Stimulated activated CD4-positive, alpha-beta T cell treated with anti-CD3 and anti-CD28 coated beads, TNF-alpha, amount 100 ng/mL, for 48 hours (primary cell): ENCODE measurements around the gene PARD3B.

Experiments
- DNase-seq, 3 donors: peaks; one replicate each; pipeline ENCODE4 v3.0.0-alpha.2; 2020; ENCODE audit warnings: low read depth in 3 of 3

Gene PARD3B

DNA sequence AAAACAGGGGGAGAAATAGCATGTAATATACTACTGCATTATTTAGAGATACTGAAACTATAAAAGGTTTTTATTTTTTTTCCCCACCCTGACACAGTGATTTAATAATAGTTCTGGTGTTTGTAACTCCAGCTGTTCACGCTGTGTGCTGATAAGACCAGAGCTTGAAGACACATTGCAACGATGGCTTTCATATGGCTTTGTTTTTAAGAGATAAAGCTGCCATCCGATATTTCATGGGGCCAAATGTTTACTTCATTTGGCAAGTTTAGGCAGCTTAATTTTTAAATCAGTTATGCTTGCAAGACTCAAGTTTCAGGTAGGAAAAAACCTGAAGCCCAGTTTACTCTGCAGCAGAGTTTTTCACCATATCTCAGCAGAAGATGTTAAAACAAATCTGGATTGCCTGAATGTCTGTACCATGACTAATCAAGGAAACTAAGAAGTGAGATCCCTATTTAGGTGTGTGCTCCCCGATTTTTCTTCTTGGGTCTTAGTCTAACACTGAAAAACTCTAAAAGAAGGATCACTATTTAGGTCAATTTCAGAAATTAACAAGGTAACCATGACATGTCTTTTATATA, 508.6 kb downstream of the PARD3B start:
- DNase-seq: no peak

DNA sequence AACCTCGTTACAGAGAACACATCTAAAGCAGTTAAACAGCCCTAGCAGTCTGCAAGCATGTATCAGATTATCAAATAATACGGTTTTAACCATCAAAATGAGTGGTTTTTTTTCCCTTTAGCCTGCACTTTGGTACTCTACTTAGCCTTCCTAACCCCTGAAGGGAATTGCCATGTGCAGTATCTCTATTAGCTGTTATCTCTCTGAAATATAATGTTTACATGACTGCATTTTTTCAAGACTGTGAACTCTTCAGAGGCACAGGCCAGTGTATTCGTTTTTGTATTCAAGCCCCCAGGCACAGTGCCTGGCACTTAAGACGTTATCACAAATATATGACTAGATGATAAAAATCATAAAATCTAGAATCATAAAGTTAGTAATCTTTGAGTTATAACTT, 509.5 kb downstream of the PARD3B start:
- no peak for DNase-seq

DNA sequence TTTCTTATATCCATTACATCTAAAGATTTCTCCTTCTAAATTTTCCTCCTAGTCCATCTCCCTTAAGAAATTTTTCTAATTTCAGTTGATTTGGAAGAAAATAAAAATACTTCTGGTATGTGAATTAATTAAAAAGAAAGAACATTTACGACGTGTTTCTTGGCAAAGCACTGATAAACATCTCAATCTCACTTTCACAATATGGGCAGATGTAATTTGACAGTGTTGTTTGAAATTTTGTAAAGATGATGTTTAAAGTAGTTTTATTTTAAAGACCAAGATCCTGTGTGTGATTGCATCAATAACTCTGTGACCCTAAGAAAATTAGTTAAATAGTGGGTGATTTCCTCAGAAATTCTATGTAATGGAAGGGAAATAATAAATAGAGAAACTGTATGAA, 510.0 kb downstream of the PARD3B start:
- DNase-seq: no peak

DNA sequence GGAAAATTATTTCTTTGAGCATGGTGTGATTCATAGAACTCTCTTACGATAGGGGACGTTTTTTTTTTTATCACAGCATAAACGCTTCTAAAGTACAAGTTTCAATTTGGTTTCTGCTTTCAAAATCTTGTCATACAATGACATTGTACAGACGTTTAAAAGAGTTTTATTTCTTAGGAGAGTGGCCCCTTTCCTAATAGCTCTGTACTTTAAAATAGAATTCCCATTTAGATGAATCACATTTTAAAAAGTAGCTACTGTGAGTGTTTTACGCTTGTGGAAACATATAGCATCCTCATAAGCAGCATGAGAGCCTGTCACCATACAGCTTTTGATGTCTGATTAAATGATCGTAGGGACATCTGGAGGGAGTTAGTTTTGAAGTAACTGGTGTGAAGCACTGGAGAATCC, 510.9 kb downstream of the PARD3B start:
- no peak for DNase-seq

DNA sequence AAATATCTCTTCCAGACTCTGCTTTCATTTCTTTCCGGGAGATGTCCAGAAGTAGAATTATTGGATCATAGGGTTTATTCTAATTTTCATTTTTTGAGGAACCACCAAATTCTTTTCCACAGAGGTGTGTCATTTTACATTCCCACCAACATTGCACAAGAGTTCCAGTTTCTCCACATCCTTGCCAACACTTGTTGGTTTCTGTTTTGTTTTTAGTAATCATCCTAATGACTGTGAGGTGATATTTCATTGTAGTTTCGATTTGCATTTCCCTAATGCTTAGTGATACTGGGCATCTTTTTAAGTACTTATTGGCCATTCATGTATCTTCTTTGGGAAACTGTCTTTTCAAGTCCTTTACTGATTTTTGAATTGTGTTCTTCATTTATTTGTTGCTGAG, 513.1 kb downstream of the PARD3B start:
- no peak for DNase-seq

DNA sequence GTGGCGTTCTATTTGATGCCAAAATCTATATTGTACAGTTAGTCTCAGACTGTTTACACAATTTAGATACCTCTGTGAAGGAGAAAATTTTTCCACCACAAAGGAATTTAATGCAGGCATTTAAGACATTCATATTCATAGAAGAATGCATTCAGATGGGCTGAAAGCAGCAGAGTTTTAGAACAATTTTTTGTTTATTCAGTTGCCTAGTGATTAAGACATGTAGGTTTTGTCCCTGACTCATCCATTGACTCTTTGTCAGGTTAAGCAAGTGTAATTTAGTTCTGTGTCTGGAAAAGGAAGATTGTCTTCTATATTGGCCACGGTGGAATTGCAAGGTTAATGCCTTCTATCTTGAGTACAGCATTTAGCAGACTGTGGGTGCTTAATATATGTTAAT, 515.0 kb downstream of the PARD3B start:
- no peak for DNase-seq

DNA sequence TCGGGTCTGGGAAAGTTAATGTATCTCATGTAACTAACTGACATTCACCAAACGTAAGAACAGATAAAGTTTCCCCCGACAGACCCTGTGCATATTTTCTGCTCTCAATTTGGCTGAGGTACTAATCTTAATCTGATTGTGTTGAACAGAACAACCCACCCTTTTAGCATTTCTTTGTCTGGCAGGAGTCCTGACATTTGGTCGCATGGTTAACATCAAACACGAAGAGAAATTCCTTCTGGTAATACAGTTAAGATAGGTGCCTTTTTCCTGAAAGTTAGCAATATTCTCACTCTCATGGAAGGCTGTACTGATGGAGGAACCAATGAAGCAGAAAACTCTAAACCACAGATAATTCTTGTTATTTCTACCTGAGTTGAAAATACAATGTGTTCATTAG, 520.8 kb downstream of the PARD3B start:
- DNase-seq: no peak

DNA sequence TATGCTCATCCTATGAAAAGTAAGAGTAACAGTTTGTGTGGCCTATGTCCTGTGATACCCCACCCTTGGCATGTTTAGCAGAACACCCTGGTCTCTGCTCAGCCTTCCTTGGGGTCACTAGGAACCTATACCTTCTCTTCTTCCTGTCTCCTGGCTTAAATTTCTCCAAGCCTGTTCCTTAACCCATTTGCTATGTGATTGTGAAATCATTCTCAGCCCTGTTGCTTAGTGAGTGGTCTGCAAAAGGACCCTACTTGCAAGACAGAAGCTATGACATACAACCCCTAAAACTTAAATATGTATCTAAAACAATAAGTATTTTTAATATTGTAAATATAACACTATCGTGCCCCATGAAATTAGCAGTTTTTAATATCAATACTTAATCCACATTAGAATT, 524.7 kb downstream of the PARD3B start:
- no peak for DNase-seq

DNA sequence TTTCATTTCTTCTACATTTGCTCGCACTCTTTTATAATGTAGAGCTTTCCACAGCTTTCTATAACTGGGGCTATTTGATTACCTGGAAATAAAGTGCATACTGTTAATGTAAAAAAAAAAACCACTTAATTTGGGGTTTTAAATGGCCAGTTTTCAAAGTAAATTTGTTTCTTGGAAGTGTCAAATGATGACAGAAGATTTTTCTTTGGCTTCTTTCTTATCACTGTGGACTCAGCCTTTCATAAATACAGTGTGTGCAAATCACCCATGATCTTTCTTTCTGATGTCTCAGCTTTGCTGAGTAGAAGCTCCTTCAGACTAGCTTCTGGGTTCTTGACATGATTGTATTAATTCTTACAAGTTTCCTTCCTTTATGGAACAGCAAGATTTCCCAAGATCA, 525.6 kb downstream of the PARD3B start:
- no peak for DNase-seq

DNA sequence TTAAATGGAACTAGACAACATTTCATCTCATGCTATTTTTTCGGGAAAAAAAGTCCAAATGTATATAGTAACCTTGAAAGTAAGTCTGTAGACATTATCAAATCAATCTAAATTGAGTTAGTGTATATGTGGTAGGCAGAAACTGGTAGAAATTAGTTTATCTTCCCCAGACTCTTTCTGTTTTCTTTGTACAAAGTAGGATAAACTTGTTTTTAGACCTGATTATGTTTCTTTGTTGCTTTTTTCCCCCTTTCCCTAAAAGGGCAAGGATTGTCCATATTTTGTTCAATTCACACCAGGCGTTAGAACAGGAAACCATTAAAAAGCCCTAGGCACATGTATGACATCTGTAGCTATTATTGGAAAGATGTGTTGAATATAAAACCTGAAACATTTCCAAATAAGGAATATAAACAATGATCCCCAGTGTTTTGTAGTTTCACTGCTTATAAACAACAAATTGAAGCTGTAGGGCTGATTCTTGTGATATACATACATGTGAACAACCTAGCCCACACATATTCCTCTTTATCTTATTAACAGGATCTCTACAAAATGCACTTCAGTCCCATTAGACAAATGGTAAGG, 528.3 kb downstream of the PARD3B start:
- no peak for DNase-seq

DNA sequence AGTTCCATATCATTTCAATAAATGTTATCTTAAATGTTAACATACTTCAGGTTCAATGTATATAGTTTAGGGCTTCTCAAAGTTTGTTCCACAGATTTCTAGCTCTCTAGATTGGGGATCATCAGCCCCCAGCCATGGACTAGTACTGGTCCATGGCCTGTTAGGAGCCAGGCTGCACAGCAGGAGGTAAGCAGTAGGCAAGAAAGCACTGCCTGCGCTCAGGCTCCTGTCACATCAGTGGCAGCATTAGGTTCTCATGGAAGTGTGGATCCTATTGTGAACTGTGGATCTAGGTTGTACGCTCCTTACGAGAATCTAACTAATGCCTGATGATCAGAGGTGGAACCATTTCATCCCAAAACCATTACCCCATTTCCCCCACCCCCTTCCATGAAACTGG, 531.1 kb downstream of the PARD3B start:
- no peak for DNase-seq

DNA sequence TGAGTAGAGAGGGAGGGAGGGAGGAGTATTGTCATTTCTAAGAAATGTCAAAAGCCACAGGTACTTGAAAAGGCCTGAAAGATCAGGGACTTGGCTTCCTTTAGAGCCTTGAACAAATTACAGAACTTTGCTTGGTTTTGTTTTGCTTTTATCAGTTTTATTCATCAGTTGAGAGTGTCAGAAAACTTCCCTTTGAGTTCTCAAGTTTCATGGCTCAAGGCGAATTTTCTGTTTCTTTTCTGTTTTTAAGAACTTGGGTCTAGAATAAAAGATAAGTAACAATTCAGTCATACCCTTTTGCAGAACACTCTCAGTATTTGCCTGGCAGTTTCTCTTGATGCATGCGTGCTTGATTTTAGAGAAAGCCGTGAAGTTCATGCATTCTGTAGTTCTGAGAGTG, 531.9 kb downstream of the PARD3B start:
- DNase-seq: no peak

DNA sequence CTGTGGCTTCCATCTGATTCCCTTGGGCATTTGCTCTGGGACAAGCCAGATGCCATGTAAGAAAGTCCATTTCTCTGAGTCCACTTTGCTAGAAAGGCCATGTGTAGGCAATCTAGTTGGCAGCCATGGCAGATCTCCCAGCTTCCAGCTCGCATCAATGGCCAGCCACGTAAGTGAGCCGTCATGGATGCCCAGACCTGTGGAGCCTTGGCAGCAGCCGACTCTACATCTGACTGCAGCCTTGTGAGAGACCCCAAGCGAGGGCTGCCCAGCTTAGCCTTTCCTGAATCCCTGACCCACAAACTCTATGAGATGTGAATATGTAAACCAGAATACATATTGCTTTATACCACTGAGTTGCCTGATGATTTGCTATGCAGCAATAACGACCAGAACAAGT, 533.5 kb downstream of the PARD3B start:
- DNase-seq: no peak

DNA sequence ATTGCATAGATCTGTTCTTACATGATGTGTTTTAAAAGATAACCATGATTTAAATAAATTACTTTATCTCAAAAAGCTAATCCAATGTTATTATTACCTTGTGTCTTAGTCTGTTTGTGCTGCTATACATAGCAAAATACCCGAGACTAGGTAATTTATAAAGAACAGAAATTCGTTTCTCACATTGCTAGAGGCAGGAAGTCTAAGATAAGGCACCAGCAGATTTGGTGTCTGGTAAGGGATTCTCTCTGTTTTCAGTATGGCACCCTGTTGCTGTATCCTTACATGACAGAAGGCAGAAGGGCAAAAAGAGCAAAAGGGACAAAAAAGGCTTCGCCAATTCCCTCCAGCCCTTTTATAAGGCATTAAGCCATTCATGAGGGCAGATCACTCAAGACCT, 533.9 kb downstream of the PARD3B start:
- DNase-seq: no peak

DNA sequence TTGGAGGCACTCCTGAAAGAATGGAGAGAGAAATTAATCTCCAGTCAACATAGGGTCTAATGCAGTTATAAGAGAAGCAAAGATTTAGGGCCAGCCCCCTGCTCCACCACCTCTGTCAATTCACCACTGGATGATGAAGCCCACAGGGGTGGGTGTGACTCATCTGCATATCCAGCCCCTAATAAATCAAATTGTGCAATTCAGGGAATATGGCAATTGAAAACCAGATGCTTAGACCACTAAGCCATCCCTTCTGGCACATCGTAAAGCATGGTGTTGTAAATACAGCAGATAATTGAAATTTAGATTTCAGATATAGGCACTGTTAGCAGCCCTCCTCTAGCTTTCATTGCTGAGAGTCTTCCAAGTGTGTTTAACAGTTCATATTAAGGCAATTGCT, 541.4 kb downstream of the PARD3B start:
- DNase-seq: no peak

DNA sequence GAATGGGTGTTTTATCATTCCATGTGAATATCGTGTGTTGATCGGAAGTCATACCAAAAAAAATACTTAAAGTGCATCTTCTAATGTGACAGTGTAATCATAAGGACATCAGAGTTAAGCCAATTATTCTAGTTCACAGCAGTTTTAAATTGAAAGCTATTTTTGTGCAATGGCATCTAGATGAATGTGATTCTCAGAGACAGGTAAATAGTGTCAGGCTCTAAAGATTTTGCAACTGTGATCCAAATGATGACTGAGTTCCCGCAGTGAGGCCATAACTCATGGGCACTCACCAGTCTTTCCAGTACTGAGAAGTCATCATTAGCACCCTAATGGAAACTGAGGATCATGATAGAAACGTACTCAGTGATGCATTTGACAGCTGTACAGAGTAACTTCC, 542.6 kb downstream of the PARD3B start:
- no peak for DNase-seq

DNA sequence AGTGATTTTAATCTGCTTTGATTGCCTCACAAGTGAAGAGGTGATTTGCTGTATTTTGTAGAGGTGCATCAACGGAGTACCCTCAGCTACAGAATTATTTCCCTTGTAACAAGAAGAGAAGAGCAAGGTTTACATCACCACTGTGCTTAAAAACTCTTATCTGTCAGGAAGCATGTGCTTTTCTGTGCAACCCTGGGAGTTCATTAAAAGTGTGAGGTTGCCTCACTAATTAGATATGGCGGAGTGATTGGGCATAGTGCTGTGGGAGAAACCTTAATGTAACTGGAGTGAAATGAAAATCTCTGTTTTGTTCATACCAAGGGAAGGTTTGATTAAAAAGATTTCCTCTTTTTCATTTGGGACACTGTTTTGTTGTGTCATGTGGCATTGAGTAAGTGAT, 544.7 kb downstream of the PARD3B start:
- DNase-seq: no peak

DNA sequence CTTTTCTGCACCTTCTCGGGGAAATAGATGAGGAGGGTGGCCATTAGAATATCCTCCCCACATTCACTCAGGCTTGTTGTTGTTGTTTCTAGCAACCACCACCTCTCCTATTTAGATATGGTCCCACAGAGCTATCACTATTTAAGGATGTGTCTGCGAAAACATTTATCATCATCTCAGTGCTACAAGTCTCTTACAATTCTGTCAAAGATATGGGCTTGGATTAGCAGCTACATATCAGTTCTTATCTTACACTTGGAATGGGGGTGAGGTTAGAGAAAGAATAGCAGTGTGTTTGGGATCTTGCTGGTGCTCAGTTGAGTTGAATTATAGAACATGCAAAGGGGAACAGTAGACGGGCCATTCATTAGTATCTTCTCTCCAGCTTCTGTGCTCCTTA, 546.1 kb downstream of the PARD3B start:
- no peak for DNase-seq

DNA sequence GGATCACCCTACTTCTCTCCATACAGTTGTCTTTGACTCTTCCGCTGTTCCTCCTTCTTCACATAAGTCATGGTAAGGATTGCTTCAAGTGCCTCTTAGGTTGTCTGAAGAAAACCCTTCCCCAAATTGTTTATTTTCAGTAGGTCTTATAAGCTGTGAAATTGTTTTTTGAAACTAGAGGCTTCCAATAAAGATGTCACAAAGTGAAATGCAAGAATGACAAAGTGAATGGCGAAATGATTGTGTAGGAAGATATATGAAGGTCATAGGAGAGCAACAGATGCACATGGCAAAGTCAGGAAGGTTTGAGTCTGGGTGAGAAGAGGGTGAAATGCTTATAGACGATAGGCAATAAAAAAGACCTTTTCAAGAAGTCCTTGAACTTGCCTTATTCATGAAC, 548.8 kb downstream of the PARD3B start:
- DNase-seq: no peak

DNA sequence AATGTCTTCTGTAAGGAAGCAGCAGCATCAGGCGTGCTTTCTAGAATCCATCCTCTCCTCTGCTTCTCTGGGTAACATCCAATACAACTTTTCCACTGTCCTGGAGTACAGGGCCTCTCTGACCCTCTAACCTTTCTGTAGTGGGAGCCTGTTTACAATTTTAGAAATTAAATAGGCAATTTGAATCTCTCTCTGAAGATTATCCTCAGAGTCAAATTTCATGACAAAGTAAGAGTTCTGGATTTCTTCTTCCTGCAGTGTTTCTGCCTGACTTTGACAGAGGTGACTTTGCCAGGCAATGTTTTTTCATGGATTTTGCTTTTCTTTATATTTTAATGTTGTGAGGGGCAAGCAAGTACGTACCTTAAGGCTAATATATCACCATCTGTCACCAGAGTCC, 558.4 kb downstream of the PARD3B start:
- DNase-seq: no peak

DNA sequence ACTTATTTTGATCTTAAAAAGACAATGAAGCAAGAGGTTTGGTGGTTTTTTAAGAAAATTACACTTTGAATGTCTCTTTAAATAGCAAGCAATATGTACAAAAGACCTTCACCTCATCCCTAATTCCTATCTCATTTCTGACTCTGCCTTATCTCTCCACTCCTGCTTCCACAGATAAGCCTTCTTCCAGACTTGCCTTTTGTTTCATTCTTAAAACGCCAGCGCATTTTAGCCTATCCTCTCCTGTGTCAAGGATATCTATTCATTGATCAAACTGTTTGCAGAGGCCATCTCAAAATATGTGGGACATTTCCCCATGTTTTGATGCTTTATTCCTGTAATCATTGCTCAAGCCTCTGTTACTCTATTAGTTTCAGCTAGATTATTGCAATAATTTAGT, 562.5 kb downstream of the PARD3B start:
- DNase-seq: no peak

DNA sequence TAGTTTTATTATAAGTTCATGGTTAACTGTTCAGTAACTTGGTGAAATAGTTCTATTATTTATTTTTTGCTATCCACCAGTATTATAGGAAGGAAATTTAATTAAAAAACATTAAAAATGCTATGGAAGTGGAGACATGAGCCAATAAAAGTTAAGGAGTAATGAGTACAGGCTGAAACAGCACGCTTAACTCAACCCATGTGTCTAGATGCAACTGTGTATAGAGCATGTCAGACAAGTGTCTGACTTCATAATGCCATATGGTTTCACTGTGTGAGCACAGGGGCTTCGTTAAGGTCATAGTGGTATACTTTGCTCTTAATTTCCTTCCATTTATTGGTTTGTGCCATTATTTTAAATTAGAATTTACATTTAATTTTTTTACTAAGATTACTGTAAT, 570.2 kb downstream of the PARD3B start:
- DNase-seq: no peak

DNA sequence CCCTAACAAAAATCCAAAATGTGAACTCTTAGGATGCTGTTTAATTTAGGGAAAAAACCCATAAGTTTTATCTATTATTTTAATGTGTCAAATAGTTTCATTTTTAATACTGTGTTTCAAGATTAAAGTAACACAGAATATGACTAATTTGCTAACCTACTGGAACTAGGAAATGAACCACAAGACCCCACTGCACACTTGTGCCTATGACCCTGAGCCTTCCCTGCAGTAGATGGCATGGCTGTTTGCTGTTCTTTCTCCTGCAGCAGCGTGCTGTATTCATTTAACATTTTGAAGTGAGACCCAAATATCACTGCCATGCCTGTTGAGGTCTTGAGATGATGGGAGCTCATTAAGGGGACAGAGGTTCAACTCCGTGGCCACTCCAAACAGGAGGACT, 571.9 kb downstream of the PARD3B start:
- no peak for DNase-seq

DNA sequence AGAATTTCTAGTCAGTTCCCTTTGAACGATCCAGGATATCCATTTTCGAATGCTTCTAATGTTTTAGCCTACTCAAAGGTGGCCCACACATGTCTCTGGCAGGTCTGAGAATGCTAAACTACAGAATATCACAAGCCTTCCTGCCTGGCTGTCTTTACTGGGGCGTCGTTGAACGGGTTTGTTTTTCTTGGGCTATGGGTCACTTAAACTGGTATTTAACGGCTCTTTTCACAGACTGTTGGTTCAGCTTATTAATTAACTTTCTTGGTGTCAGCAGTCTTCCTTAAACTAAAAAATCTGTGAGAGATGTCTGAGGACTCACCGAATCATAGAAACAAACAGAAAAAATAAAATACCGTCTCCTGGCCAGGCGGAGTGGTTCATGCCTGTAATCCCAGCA, 573.9 kb downstream of the PARD3B start:
- no peak for DNase-seq
